Suprapubic skin (tissue), 4 donors: Measurements from ENCODE around the gene TMC7. TPM values are rescaled to one million over a fixed set of nuclear protein-coding genes. Genes with fewer than 3 reads are reported as not detected.
A peak's percentile ranks its signal among the peaks of the same experiment; 100 is the strongest.

ENCODE experiments used
- DNase-seq, 2 donors: peaks; one replicate each; pipeline ENCODE4 v3.0.0-alpha.2; 2019; ENCODE audit warnings: low spot score in 2 of 2
- H3K27ac ChIP-seq: fragments of 200-600 bp; sonication (generic); one replicate; pipeline ENCODE4 v1.5.1; 2019
- H3K27me3 ChIP-seq: fragments of 200-600 bp; sonication (generic); one replicate; pipeline ENCODE4 v1.5.1; 2019
- H3K36me3 ChIP-seq: fragments of 200-600 bp; sonication (generic); one replicate; pipeline ENCODE4 v1.5.1; 2019
- H3K4me1 ChIP-seq: fragments of 200-600 bp; sonication (generic); one replicate; pipeline ENCODE4 v1.5.1; 2019
- H3K4me3 ChIP-seq: fragments of 200-600 bp; sonication (generic); one replicate; pipeline ENCODE4 v1.5.1; 2019; ENCODE audit warnings: mild to moderate bottlenecking
- H3K9me3 ChIP-seq: fragments of 200-600 bp; sonication (generic); one replicate; pipeline ENCODE4 v1.5.1; 2019
- CTCF ChIP-seq, 2 donors: fragments of 200-600 bp in 1 of 2; fragments of 450-650 bp in 1 of 2; sonication (generic) in 1 of 2; IDR thresholded peaks; one replicate each; pipeline ENCODE4 v1.5.1; 2016 to 2019; ENCODE audit warnings: antibody characterized with exemption in 2 of 2, mild to moderate bottlenecking in 1 of 2, moderate library complexity in 1 of 2
- EP300 ChIP-seq: sonication (generic); formaldehyde crosslinking; IDR thresholded peaks from one replicate; pipeline ENCODE4 v1.6.1; 2017; ENCODE audit warnings: antibody characterized with exemption
- POLR2A ChIP-seq, 2 donors: fragments of 450-650 bp; IDR thresholded peaks; one replicate each; pipeline ENCODE4 v1.6.1; 2017; ENCODE audit warnings: antibody characterized with exemption in 2 of 2, mild to moderate bottlenecking in 2 of 2, moderate library complexity in 2 of 2
- POLR2AphosphoS5 ChIP-seq, 3 donors: sonication (generic); formaldehyde crosslinking; IDR thresholded peaks; one replicate each; pipeline ENCODE4 v1.6.1; 2017; ENCODE audit warnings: antibody characterized with exemption in 3 of 3
- WGBS: methylation state at CpG from one replicate; pipeline ENCODE4 v1.1.5; 2018; 5-methylcytosine and 5-hydroxymethylcytosine counted together
- total RNA-seq, 4 donors: library from RNA; depleted of rRNA; stranded (reverse); fragments of >200 nt; gene quantifications; one replicate each; pipeline ENCODE4 v1.1.0, GENCODE V29; 2016

TMC7 gene
- total RNA-seq, 4 donors from 2014 or later: 0.52 to 2.7 (median 1.6) TPM

DNA sequence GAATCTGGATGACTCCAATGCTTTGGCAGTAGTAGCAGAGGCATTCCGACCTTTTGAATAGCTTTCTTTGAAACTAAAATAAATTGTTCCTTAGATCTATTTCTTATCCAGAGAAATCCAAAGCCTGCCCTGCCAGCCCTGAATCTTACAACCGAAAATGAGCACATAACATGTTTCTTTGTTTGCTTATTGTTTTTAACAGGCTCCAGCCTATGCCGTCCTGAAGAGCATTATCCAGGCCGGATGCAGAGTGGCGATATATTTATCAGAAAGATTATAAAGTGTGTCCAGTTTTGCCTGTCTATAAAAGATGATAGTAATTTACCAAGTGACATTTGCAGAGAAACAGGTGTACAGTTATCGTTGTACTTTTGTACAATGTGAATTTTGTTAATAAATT, 94.1 kb downstream of the TMC7 start:
- no peak for TF ChIP-seq CTCF (IDR thresholded peaks at IDR 0.05)
- no peak for TF ChIP-seq EP300
- TF ChIP-seq POLR2A (IDR thresholded peaks at IDR 0.05): no peak
- no peak for TF ChIP-seq POLR2AphosphoS5 (IDR thresholded peaks at IDR 0.05)
- DNase-seq: no peak
- no peaks in the 10 kb centered on the region for H3K27me3 ChIP-seq
- no peaks in the 10 kb centered on the region for H3K4me1 ChIP-seq
- H3K4me3 ChIP-seq: no peak overlapping the region
- no peak overlapping the region for H3K27ac ChIP-seq
- no peaks in the 10 kb centered on the region for H3K9me3 ChIP-seq
- WGBS: 92% methylated on average over 6 of the region's 6 CpGs
- peaks cover 72% of the 10 kb centered on the region for H3K36me3 ChIP-seq

GRCh38 chr16:19083670-19084069, 99.9 kb downstream of the TMC7 start:
- Histone ChIP-seq H3K9me3 (no peaks in the 10 kb centered on the region), H3K4me1 (peaks cover 12% of the 10 kb centered on the region), H3K27ac (no peak overlapping the region), H3K27me3 (no peaks in the 10 kb centered on the region), H3K36me3 (peaks cover 17% of the 10 kb centered on the region), H3K4me3 (no peak overlapping the region)
- no peak for TF ChIP-seq POLR2AphosphoS5 (IDR thresholded peaks at IDR 0.05)
- TF ChIP-seq POLR2A (IDR thresholded peaks at IDR 0.05): no peak
- TF ChIP-seq CTCF (IDR thresholded peaks at IDR 0.05): no peak
- no peak for TF ChIP-seq EP300
- WGBS: 93% methylated on average over 1 of the region's 1 CpG
- DNase-seq: no peak

DNA sequence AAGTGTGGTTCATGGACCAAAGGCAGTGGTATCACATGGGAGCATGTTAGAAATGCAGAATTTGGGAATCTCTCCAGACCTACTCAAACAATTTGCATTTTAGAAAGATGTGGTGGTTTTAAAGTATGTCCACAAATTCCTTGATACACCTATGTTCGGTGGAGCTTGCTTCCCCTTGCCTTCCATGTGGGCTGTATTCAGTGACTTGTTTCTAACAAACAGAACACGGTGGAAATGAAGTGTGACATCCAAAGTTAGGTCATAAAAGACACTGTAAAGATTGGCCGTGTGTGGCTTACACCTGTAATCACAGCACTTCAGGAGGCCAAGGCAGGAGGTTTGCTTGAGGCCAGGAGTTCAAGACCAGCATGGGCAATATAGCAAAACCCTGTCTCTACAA, 100.4 kb downstream of the TMC7 start:
- H3K36me3 ChIP-seq: peaks cover 12% of the 10 kb centered on the region
- no peak overlapping the region for H3K4me3 ChIP-seq
- no peaks in the 10 kb centered on the region for H3K27me3 ChIP-seq
- no peaks in the 10 kb centered on the region for H3K9me3 ChIP-seq
- peaks cover 12% of the 10 kb centered on the region for H3K4me1 ChIP-seq
- no peak for DNase-seq
- H3K27ac ChIP-seq: no peak overlapping the region
- WGBS: 80% methylated on average over 3 of the region's 3 CpGs
- no peak for TF ChIP-seq POLR2AphosphoS5 (IDR thresholded peaks at IDR 0.05)
- no peak for TF ChIP-seq EP300
- no peak for TF ChIP-seq CTCF (IDR thresholded peaks at IDR 0.05)
- TF ChIP-seq POLR2A (IDR thresholded peaks at IDR 0.05): no peak

DNA sequence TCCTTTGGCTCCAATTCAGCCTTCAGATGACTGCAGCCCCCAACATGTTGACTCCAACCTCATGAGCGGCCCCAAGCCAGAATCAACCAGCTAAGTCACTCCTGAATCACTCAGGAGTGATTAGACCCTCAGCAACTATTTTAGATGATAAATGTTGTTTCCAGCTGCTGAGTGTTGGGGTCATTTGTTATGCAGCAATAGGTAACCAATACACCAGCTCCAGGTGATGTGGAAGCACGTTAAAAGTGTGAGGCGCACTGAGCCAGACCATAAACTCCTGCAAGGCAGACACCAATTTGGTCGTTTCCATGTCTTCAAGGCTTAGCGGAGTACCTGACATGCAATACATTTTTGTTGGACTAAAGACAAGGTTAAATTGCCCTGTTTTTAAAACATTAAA, 101.1 kb downstream of the TMC7 start:
- no peak for DNase-seq

GRCh38 chr16:19085679-19086200, 102.0 kb downstream of the TMC7 start:
- Histone ChIP-seq H3K36me3 (peaks cover 10% of the 10 kb centered on the region), H3K27ac (no peak overlapping the region), H3K4me3 (peak overlapping the region; percentile 49), H3K9me3 (no peaks in the 10 kb centered on the region), H3K4me1 (peaks cover 12% of the 10 kb centered on the region), H3K27me3 (no peaks in the 10 kb centered on the region)
- no peak for TF ChIP-seq EP300
- TF ChIP-seq POLR2AphosphoS5 (IDR thresholded peaks at IDR 0.05): no peak
- no peak for TF ChIP-seq POLR2A (IDR thresholded peaks at IDR 0.05)
- no peak for TF ChIP-seq CTCF (IDR thresholded peaks at IDR 0.05)
- no peak for DNase-seq
- WGBS: 60% methylated on average over 7 of the region's 8 CpGs

More for the DNA sequence above, 101.1 kb downstream of the TMC7 start:
- no peak overlapping the region for H3K4me3 ChIP-seq
- peaks cover 12% of the 10 kb centered on the region for H3K4me1 ChIP-seq
- peaks cover 10% of the 10 kb centered on the region for H3K36me3 ChIP-seq
- TF ChIP-seq POLR2A (IDR thresholded peaks at IDR 0.05) (no peak), POLR2AphosphoS5 (IDR thresholded peaks at IDR 0.05) (no peak), CTCF (IDR thresholded peaks at IDR 0.05) (no peak), EP300 (no peak)
- 91% methylated on average over 5 of the region's 5 CpGs for WGBS
- H3K9me3 ChIP-seq: no peaks in the 10 kb centered on the region
- H3K27me3 ChIP-seq: no peaks in the 10 kb centered on the region
- H3K27ac ChIP-seq: no peak overlapping the region
